HL-60/S4 treated with phorbol 12-myristate 13-acetate at 8.2 ng/mL for 4 days and 3 days (cell line): ENCODE data around the gene APLP2.

Source experiments
- in situ Hi-C: fragments of 300-500 bp; cut with MboI; formaldehyde crosslinking; loops from 2 replicates; pipeline ENCODE4 v1.15.0; 2022; ENCODE audit warnings: low sequenced_read_pairs

Gene APLP2

DNA sequence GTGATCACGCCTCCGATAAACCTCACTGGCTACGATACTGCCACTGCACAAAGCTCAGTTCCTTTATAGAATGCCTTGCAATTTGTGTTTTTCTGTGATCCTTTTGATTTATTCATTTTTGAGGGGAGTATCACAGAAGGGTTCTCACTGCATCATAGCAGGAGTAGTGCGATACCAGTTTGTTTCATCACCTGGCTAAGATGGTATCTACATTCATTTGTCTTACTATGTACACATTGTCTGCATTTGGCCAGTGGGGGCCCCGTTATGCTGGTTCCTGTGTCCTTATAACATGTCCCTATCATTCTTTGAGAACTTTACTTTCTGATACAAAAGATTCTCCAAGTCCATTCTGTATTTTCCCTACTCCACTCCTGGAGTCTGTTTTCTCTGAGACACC, 44.6 kb downstream of the APLP2 start:
- in situ Hi-C loops: no loop called here

DNA sequence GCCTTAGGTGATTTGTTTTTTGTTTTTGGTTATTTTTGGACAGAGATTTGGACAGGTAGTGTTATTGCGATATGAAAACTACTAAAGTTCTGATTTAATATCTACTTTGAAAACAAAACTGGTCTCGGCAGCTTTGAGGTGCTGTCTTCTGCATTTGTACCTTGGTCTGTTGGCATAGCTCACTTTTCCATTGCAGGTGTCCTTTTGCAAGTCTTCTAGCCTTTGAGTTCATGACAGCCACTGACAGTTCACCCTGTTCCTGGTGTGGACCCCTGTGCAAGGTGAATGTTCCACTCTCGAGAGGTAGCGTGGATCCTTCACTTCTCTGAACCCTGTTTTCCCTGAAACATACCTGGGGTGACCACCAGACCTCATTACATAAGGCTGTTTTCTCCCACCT, 45.0 kb downstream of the APLP2 start:
- in situ Hi-C loops: no loop called here

DNA sequence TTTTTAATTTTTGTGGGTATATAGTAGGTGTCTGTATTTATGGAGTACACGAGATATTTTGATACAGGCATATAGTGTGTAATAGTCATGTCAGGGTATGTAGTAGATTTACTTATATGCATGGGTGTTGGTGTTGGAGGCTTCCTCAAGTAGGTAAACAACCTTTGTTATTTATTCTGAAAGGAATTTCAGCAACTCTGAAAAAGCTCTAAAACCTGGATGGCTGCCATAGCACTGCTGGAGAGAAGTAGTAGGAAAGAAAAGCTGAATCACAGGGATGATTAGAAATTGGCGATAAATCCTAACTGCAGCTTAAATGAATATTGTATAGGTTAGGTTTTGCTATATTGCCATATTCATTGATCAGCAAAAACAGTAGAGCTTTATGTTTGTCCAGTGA, 45.5 kb downstream of the APLP2 start:
- in situ Hi-C loops: no loop called here

DNA sequence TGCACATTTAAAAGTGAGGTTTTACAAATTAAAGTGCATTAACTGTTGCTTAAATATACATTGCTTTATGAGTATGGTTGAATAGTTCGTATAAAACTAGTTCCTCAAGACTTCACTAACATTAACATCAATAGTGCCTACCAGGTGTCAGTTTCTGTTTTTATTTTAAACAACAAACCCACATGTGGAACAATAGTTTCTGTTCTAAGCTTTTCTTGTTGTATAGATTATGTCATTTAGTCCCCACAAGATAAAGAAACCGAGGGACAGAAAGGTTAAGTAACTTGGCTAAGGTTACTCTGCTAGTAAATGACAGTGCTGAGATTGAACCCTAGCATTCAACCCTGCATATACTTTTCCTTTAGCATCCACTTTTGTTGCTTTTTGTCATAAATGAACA, 48.5 kb downstream of the APLP2 start:
- in situ Hi-C loops: no loop called here

DNA sequence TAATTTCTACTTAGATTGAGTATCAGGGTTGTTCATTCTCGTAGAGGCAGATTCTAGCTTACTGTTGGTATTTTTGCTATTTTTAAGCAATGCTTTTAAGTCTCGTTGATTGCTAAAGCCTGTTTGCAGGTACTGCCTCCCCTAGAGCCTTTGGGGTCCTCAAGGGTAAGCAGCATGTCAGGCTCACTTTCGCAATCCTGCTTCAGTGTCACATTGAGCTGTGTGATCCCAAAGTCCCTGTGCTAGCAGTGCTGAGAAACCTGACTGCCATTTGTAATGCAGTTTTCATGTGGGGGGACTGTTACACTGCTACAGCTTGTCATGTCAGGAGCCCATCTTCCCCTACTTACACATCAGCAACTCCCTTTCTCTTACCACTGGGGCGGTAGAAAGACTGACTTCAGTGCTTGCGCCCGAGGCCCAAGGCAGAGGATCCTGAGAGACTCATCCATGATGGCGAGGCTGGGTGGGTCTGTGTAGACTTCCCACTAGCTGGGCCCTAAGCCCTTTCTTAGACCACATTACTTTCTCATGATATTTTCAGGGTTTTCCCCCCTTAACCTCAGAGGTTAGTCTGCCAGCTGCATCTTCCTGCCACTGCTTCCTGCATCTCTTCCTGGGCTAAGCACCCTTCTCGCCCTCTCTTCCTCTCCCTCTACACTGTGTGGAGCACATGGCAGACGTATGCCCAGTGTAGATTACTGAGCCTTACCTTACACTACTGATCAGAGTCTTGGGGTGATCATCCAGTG, 49.1 kb downstream of the APLP2 start:
- in situ Hi-C loops: no loop called here

DNA sequence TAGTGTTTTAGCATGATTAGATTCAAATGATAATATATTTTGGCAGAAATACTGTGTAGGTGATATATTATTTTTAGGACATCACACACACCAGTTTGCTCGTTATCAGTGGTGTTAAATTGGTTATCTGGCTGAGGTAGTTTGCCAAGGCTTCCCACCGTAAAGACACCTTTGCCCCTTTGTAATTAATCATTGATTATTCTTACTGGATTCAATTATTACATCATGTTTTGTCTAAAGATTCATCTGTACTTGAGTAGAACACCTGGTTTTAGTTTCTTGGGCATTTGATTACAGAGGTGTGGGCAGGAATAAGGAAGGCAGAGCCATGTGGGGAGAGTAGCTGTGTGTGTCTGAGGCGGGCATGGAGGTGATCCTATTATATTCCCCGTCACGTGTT, 50.4 kb downstream of the APLP2 start:
- in situ Hi-C loops: no loop called here

DNA sequence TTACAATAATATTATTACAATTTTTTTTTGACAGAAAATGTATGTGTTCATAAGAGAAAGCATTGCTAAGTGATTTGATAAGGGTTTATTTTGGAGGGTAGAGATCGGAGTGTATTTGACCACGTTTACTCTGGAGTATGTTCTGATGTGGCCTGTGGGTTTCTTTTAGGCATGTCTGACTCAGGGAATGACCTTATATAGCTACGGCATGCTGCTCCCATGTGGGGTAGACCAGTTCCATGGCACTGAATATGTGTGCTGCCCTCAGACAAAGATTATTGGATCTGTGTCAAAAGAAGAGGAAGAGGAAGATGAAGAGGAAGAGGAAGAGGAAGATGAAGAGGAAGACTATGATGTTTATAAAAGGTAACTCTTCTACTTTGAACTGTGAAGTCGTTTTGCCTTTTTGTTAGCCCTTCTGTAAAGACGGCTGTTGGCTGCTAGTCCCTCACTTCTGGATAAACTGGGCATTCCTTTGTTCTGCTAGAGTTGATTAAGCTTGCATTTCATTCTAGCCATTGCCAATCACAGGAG, 51.8 kb downstream of the APLP2 start:
- in situ Hi-C loops: no loop called here

DNA sequence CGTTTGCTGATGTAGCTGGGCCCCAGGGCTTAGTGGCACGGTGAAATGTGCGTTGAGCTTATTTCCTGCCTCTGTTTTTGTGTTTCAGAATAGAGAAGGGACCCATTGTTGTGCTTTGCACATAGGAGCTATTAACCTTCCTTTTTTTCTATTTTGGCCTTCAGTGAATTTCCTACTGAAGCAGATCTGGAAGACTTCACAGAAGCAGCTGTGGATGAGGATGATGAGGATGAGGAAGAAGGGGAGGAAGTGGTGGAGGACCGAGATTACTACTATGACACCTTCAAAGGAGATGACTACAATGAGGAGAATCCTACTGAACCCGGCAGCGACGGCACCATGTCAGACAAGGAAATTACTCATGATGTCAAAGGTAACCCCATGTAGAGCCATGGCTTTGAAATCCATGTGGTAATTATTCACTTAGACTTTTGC, 52.5 kb downstream of the APLP2 start:
- in situ Hi-C loops: no loop called here

DNA sequence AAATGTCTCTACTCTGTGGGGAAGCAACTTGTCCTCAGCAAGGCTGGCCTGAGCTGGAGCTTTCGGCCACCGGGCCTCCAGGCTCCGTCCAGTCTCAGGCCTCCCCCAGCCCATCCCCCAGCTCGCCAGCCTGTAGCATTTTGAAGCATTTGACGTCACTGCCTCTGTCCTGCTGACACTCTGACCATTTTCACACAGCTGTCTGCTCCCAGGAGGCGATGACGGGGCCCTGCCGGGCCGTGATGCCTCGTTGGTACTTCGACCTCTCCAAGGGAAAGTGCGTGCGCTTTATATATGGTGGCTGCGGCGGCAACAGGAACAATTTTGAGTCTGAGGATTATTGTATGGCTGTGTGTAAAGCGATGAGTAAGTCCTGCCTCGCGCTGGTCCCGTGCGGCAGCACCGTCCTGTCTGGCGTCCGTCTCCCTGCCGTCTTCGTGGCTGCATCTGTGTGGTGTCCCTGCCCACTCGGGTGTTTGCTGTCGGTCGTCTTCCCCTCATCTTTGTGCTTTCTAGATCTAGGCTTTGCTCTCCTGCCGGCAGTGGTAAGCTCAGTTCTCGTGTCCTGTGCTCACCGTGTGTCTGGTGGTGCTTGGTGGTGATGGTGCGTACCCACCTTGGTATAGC, 53.8 kb downstream of the APLP2 start:
- in situ Hi-C loops: no loop called here

DNA sequence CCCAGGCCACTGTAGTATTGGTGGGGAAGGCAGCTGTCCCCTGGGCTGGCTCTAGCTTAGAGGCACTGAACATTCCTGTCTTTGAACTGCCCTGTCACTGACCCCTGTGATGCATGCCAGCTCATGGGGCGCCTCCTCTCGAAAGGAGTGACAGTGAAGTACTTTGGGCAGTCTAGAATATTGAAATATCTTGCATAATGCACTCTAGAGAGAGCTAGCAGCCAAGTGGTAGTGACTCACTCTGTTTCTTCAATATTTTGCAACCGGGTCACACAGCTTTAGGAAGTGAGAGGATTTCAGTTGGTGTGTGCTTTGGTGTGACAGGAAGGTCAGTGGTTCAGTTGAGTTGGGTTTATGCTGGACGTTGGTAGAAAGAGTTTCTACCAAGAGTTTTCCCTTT, 54.4 kb downstream of the APLP2 start:
- in situ Hi-C loops: no loop called here

DNA sequence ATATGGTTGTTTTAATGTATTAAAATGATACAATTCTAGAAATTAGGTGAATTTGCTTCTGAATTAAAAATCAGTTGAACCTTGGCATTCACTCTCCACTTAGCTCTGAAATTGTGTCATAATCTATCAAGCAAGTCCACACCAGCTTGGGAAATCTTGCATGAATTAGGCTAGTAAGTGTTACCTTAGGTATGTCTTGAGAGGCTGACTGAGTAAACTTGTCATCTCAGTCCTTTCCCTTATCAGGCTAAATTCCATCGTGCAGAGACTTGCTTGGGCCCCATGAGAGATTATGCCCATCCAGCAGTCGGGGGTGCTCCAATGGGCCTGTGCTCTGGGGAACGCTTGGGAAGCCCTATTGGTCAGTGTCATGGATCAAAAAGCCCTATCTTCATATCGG, 55.9 kb downstream of the APLP2 start:
- in situ Hi-C loops: no loop called here

DNA sequence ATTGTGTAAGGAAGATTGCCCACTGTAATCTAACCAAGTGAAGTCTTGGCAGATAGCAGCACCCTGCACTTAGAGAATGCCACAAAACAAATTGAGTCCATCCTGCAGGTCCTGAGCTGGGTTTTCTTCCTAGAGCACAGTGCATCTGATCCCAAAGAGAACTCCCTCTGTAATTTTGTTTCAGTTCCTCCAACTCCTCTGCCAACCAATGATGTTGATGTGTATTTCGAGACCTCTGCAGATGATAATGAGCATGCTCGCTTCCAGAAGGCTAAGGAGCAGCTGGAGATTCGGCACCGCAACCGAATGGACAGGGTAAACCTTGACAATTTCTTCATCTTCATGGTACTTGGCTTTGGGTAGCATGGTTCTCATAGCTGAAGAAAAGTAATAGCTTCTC, 56.8 kb downstream of the APLP2 start:
- in situ Hi-C loops: no loop called here

DNA sequence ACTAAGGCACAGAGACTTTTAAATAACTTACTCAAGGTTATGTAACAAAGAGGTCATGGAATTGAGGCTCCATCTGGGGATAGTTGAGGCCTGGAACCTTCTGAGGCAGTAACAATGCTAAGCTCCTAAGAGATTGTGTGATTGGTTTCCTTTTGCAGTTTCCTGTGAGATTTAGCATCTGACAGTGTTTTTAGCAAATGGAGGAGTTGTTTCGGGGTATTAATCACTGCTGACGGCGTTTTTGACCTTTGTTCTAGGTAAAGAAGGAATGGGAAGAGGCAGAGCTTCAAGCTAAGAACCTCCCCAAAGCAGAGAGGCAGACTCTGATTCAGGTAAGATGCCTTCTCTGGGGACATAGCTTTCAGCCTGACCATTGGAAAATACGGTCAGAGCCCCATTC, 57.8 kb downstream of the APLP2 start:
- in situ Hi-C loops: no loop called here

DNA sequence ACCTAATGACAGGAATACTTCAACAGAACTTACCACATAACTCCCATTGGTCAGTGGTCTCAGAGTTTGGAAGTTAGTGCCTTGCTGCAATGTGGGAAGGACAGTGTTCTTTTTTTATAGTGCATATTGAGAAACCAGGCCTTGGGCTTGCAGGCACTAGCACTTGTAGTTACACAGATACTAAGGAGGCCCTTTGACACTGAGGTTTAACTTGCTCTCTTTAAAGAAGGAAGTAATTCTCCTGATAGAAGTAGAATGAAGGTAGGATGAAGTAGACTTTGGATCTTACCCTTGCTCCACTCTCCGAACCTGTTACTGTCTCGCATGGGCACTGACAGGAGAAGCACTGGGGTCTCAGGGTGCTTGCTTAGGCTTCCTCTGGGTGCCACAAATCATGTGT, 58.9 kb downstream of the APLP2 start:
- in situ Hi-C loops: no loop called here

DNA sequence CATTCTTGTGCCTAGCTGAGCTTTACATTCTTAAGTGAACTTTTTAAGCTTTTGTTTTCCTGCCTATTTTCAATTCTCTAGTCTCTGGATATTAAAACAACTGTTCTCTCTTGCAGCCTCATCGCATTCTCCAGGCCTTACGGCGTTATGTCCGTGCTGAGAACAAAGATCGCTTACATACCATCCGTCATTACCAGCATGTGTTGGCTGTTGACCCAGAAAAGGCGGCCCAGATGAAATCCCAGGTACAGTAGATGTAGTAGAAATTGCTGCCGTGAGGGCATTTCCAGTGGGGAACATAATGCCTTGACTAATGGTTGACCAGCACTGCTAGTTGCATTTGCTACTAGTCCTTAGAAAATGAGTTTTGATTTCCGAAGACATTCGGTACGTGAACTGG, 60.2 kb downstream of the APLP2 start:
- in situ Hi-C loops: loop anchor here (5.0 kb wide), 1 partner anchor 203 kb away; no protein-coding TSS in a partner anchor

DNA sequence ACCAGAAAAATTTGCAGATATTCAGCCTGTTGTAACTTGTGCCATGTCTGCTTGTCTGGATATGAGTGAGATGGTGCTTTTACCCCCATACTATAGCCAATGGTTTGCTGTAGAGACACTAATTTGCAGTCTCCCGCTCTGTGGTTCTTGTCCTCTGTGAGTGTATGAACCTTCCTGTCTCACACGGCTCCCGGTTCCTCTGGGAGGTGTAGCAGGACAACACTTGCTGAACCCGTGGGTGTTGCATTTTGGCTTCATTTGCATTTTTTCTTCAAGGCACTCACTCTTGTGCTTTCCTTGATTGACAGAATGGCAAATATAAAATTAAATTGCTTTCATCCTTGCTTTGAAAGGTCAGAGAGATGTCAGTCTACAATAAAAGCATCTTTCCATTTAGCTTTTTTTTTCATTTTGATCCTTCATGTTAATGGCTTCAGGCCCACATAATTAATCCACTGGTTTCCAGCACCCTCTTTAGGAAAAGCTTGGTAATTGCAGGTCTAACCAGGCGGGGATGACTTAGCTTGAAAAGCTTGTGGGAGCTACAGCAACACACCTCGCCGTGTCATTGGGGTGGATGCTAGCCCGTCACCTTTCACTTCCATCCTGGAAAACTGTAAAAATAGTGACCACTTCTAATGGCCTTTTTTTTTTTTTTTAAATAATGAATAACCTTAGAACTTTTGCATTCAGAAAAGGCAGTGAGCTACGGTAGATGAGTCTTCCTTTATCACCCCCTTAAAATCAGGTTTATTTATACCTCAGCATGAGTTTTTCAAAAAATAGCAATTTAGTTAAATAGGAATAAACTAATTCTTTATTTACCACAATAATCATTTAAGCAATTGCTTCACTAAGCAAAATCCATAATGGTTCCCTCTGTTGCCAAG, 62.5 kb downstream of the APLP2 start:
- in situ Hi-C loops: loop anchor here (5.0 kb wide), 1 partner anchor 205 kb away; no protein-coding TSS in a partner anchor

DNA sequence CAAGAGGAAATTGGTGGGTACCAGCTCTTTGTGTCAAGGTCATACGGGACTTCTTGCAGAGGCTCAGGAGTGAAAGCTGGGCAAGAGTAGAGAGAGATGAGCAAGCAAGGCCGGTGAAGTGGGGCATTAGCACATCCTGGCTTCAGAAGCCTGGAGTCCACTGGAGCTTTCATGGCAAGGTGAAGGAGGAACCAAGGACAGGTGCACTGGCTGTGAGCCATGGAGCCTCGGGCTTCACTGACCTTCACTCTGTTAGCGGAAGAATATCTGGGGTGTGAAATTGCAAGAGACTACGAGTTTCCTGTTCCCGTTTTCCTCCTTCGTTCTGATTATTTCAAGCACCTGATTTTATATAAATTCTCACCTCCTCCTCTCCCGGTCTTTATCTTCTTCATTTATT, 64.0 kb downstream of the APLP2 start:
- in situ Hi-C loops: loop anchor here (5.0 kb wide), 1 partner anchor 206 kb away; no protein-coding TSS in a partner anchor

DNA sequence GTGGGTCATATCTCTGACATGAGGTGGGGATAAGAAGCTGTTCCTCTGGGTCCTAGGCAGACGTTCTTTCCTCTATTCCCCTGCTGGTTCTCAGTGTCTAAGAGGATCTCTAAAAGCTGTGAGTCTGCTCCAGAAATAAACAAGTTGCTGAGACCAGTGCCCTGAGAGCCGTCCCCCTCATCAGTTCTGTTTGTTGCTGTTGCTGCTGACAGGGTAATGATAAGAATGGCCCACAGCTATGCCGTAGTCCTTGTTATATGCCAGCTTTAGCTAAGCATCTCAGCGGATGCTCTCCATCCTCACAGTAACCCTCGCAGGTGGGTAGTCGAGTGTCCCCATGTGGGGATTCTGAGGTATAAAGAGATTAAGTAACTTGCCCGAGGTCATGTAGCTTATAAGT, 66.4 kb downstream of the APLP2 start:
- in situ Hi-C loops: no loop called here

DNA sequence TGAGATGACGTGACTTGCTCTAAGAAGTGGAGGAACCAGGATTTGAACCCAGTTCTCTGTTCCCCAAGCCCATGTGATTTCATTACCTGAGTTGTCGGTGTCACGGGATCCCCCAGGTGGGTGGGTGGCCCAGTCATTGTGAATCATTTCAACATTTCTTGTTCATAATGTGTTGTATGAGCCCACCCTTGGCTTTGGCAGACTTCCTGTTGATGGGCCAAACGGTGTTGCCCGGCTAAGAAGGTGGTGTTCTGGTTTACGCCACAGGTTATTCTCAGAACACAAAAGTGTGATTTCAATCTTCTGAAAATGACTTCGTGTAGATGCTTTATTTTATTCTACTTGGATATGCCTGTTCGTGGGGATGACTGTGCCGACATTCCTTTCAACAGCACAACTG, 68.3 kb downstream of the APLP2 start:
- in situ Hi-C loops: no loop called here

DNA sequence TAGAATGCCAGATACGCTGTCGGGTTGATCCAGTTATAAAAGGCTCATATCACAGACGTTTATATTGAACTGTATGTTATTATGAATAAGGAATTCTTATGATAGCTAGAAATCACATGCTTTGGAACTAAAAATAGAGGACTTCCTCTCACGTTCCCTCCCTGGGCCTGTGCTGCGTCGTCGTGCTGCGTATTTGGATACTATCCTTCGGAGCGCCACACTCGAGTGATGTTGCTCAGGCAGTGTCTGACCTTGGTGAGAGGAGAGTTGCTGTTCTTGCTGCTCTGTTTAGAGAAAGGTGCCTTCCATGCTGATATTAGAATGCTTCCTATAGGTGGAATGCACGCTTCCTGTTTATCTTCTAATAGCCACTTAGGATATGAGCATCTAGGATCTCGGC, 69.7 kb downstream of the APLP2 start:
- in situ Hi-C loops: no loop called here

DNA sequence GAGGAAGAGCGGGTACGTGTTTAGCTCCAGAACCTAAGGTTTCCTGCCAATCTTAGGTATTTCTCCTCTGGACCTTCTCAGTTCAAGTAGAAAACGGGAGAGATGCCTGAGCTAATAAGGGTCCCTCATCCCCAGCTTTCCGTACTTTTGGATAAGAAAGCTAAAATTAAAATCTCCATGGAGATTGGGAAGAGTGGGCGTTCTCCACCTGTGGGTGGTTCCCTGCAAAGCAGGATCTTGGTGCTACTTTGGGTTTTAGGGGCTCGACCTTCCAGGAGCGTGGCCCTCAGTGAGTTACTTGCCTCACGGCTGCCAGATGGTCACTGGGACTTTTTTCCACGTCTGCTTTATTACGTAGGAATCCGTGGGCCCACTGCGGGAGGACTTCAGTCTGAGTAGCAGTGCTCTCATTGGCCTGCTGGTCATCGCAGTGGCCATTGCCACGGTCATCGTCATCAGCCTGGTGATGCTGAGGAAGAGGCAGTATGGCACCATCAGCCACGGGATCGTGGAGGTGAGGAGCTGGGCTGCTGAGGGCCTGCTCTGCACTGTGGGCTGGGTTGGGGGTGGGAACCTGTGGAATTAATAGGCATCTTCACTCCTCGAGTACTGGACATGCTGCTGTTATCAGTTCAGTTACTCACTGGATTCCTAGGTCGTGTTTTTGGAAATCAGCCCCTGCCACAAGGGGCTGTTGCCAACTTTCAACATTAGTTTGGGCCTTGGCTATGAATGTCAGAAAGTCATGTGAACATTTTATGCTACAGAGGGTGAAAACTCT, 72.1 kb downstream of the APLP2 start:
- in situ Hi-C loops: no loop called here
